Trophoblast cell (in vitro differentiated cells and primary cell): ENCODE results near the gene PJA2.

Experiments
- DNase-seq, 2 donors: peaks; one replicate each; pipeline ENCODE4 v3.0.0-alpha.2; 2016
- H2AFZ ChIP-seq: 2 replicates; pipeline ENCODE4 v1.6.1; 2013; ENCODE audit warnings: low read length, moderate library complexity, mild to moderate bottlenecking; ENCODE audit not compliant: insufficient read depth, poor library complexity
- H2AK5ac ChIP-seq: 2 replicates; pipeline ENCODE4 v1.6.1; 2013; ENCODE audit warnings: mild to moderate bottlenecking, low read length
- H2BK120ac ChIP-seq: 2 replicates; pipeline ENCODE4 v1.6.1; 2013; ENCODE audit warnings: low read length, mild to moderate bottlenecking, moderate library complexity; ENCODE audit not compliant: insufficient read depth, poor library complexity
- H2BK12ac ChIP-seq: 2 replicates; pipeline ENCODE4 v1.6.1; 2013; ENCODE audit warnings: mild to moderate bottlenecking, low read length, moderate library complexity
- H2BK5ac ChIP-seq: 2 replicates; pipeline ENCODE4 v1.6.1; 2013; ENCODE audit warnings: low read length, low read depth, moderate library complexity, mild to moderate bottlenecking; ENCODE audit not compliant: poor library complexity
- H3K14ac ChIP-seq: 2 replicates; pipeline ENCODE4 v1.6.1; 2013; ENCODE audit warnings: mild to moderate bottlenecking, low read length
- H3K18ac ChIP-seq: 2 replicates; pipeline ENCODE4 v1.6.1; 2013; ENCODE audit warnings: mild to moderate bottlenecking, low read length
- H3K23ac ChIP-seq: 2 replicates; pipeline ENCODE4 v1.6.1; 2013; ENCODE audit warnings: low read length
- H3K27ac ChIP-seq: 2 replicates; pipeline ENCODE4 v1.5.1; 2013; ENCODE audit warnings: low read depth, mild to moderate bottlenecking, inconsistent platforms, low read length, moderate library complexity
- H3K27me3 ChIP-seq: 2 replicates; pipeline ENCODE4 v1.6.1; 2013; ENCODE audit warnings: inconsistent platforms, mild to moderate bottlenecking, low read length, moderate library complexity; ENCODE audit not compliant: insufficient read depth
- H3K36me3 ChIP-seq, 2 experiments: 1 replicate in 1 of 2; 2 replicates in 1 of 2; pipeline ENCODE4 v1.6.1; 2013; ENCODE audit warnings: low read length in 2 of 2, mild to moderate bottlenecking in 2 of 2, moderate library complexity in 1 of 2; ENCODE audit not compliant: insufficient read depth in 2 of 2, control insufficient read depth in 1 of 2
- H3K4ac ChIP-seq: 2 replicates; pipeline ENCODE4 v1.6.1; 2013; ENCODE audit warnings: low read depth, mild to moderate bottlenecking, low read length, moderate library complexity
- H3K4me1 ChIP-seq, 2 experiments: 1 replicate in 1 of 2; 2 replicates in 1 of 2; pipeline ENCODE4 v1.6.1; 2013; ENCODE audit warnings: low read length in 2 of 2, mild to moderate bottlenecking in 2 of 2, moderate library complexity in 1 of 2; ENCODE audit not compliant: insufficient read depth in 2 of 2, control insufficient read depth in 1 of 2
- H3K4me2 ChIP-seq: 2 replicates; pipeline ENCODE4 v1.6.1; 2013; ENCODE audit warnings: inconsistent platforms, mild to moderate bottlenecking, low read length, moderate library complexity
- H3K4me3 ChIP-seq: 2 replicates; pipeline ENCODE4 v1.5.1; 2013; ENCODE audit warnings: mild to moderate bottlenecking, low read depth, low read length, inconsistent platforms
- H3K79me1 ChIP-seq: one replicate; pipeline ENCODE4 v1.6.1; 2013; ENCODE audit warnings: low read length
- H3K79me2 ChIP-seq: 2 replicates; pipeline ENCODE4 v1.6.1; 2013; ENCODE audit warnings: low read length, mild to moderate bottlenecking; ENCODE audit not compliant: control insufficient read depth, insufficient read depth, poor library complexity
- H3K9ac ChIP-seq: 2 replicates; pipeline ENCODE4 v1.6.1; 2013; ENCODE audit warnings: mild to moderate bottlenecking, low read length
- H3K9me3 ChIP-seq: 2 replicates; pipeline ENCODE4 v1.6.1; 2013; ENCODE audit warnings: low read depth, mild to moderate bottlenecking, control low read depth, inconsistent platforms, low read length; ENCODE audit not compliant: insufficient read depth
- H4K12ac ChIP-seq: 2 replicates; pipeline ENCODE4 v1.6.1; 2013; ENCODE audit warnings: low read depth, mild to moderate bottlenecking, low read length, moderate library complexity
- H4K8ac ChIP-seq: 2 replicates; pipeline ENCODE4 v1.6.1; 2013; ENCODE audit warnings: low read depth, mild to moderate bottlenecking, low read length, moderate library complexity
- H4K91ac ChIP-seq: one replicate; pipeline ENCODE4 v1.6.1; 2013; ENCODE audit warnings: low read depth, mild to moderate bottlenecking, low read length, moderate library complexity
- WGBS: extraction: QIAGEN DNeasy Blood & Tissue Kit; methylation state at CpG from one replicate; pipeline ENCODE4 v1.1.7; 2013; ENCODE audit warnings: missing lambda C conversion rate; ENCODE audit not compliant: insufficient read length, insufficient coverage; ENCODE audit errors: extremely low coverage; 5-methylcytosine and 5-hydroxymethylcytosine counted together

The PJA2 gene

GRCh38 chr5:109307456-109307855 is 102.3 kb downstream of the PJA2 start:
- H3K79me1 ChIP-seq, result no peaks in the 10 kb centered on the region
- no peak overlapping the region for H3K27ac ChIP-seq
- no peaks in the 10 kb centered on the region for H3K79me2 ChIP-seq
- no peak overlapping the region for H4K12ac ChIP-seq
- H3K14ac ChIP-seq, result no peak overlapping the region
- no peak overlapping the region for H3K4me2 ChIP-seq
- WGBS, result no CpG with 5 or more reads among the region's 4 CpGs
- no peak overlapping the region for H3K4ac ChIP-seq
- no peaks in the 10 kb centered on the region for H3K27me3 ChIP-seq
- H4K91ac ChIP-seq, result no peak overlapping the region
- H3K18ac ChIP-seq, result no peak overlapping the region
- no peak overlapping the region for H2AFZ ChIP-seq
- no peak overlapping the region for H4K8ac ChIP-seq
- no peak for DNase-seq
- H3K4me1 ChIP-seq, result peaks cover 0 to 2% of the 10 kb centered on the region in 2 experiments
- no peak overlapping the region for H2BK120ac ChIP-seq
- H3K9ac ChIP-seq, result no peak overlapping the region
- H2BK12ac ChIP-seq, result no peak overlapping the region
- H3K23ac ChIP-seq, result no peak overlapping the region
- no peaks in the 10 kb centered on the region for H3K9me3 ChIP-seq
- no peak overlapping the region for H2BK5ac ChIP-seq
- H3K4me3 ChIP-seq, result no peak overlapping the region
- H2AK5ac ChIP-seq, result no peak overlapping the region
- H3K36me3 ChIP-seq, result no peaks in the 10 kb centered on the region

GRCh38 chr5:109305352-109305751 is 104.4 kb downstream of the PJA2 start:
- WGBS, result no CpG with 5 or more reads among the region's 2 CpGs
- Histone ChIP-seq H3K79me2 (no peaks in the 10 kb centered on the region), H3K23ac (no peak overlapping the region), H3K4ac (no peak overlapping the region), H3K9me3 (no peaks in the 10 kb centered on the region), H3K18ac (no peak overlapping the region), H2BK5ac (no peak overlapping the region), H3K79me1 (no peaks in the 10 kb centered on the region), H3K4me3 (no peak overlapping the region), H2BK12ac (no peak overlapping the region), H3K9ac (no peak overlapping the region), H3K36me3 (no peaks in the 10 kb centered on the region), H3K27me3 (no peaks in the 10 kb centered on the region), H2AFZ (no peak overlapping the region), H3K14ac (no peak overlapping the region), H3K27ac (no peak overlapping the region), H3K4me2 (no peak overlapping the region), H2BK120ac (no peak overlapping the region), H4K8ac (no peak overlapping the region), H2AK5ac (no peak overlapping the region), H4K12ac (no peak overlapping the region), H4K91ac (no peak overlapping the region), H3K4me1 (peaks cover 0 to 2% of the 10 kb centered on the region in 2 experiments)
- no peak for DNase-seq

GRCh38 chr5:109304309-109304708 is 105.5 kb downstream of the PJA2 start:
- Histone ChIP-seq H3K4me2 (no peak overlapping the region), H2BK5ac (no peak overlapping the region), H2BK12ac (no peak overlapping the region), H3K14ac (no peak overlapping the region), H3K9me3 (no peaks in the 10 kb centered on the region), H2BK120ac (no peak overlapping the region), H3K27me3 (no peaks in the 10 kb centered on the region), H4K91ac (no peak overlapping the region), H3K79me2 (no peaks in the 10 kb centered on the region), H3K27ac (no peak overlapping the region), H4K12ac (no peak overlapping the region), H4K8ac (no peak overlapping the region), H3K4me1 (peaks cover 0 to 2% of the 10 kb centered on the region in 2 experiments), H3K18ac (no peak overlapping the region), H3K79me1 (no peaks in the 10 kb centered on the region), H2AK5ac (no peak overlapping the region), H3K9ac (no peak overlapping the region), H3K23ac (no peak overlapping the region), H2AFZ (no peak overlapping the region), H3K36me3 (no peaks in the 10 kb centered on the region), H3K4me3 (no peak overlapping the region), H3K4ac (no peak overlapping the region)
- DNase-seq, result no peak

- Histone ChIP-seq H4K12ac (no peak overlapping the region), H3K23ac (no peak overlapping the region), H3K4me3 (no peak overlapping the region), H3K79me2 (no peaks in the 10 kb centered on the region), H3K36me3 (no peaks in the 10 kb centered on the region), H3K79me1 (no peaks in the 10 kb centered on the region), H3K18ac (no peak overlapping the region), H2BK12ac (no peak overlapping the region), H4K91ac (no peak overlapping the region), H3K27me3 (no peaks in the 10 kb centered on the region), H3K27ac (no peak overlapping the region), H3K9me3 (no peaks in the 10 kb centered on the region), H3K4me1 (no peaks in the 10 kb centered on the region), H2BK120ac (no peak overlapping the region), H3K9ac (no peak overlapping the region), H2BK5ac (no peak overlapping the region), H2AFZ (no peak overlapping the region), H2AK5ac (no peak overlapping the region), H4K8ac (no peak overlapping the region), H3K4me2 (no peak overlapping the region), H3K14ac (no peak overlapping the region), H3K4ac (no peak overlapping the region)
- WGBS, result no CpG with 5 or more reads among the region's 2 CpGs
- no peak for DNase-seq
Measured at GRCh38 chr5:109300367-109300766, 109.4 kb downstream of the PJA2 start.
